H1 (cell line): ENCODE results near the gene FOXP4. TPM values are rescaled to one million over a fixed set of nuclear protein-coding genes. Genes with fewer than 3 reads are reported as not detected.

ENCODE experiments used
- CTCF ChIA-PET: fragments of 300-600 bp; sonication (Branson Sonifier 250); formaldehyde crosslinking; loops from one replicate; lab custom pipeline; 2021; ENCODE audit not compliant: partially characterized antibody; lab: Charles Lee
- POLR2A ChIA-PET: fragments of 300-600 bp; sonication (Branson Sonifier 250); formaldehyde crosslinking; loops from one replicate; lab custom pipeline; 2021; ENCODE audit warnings: inconsistent platforms; ENCODE audit not compliant: partially characterized antibody; lab: Charles Lee
- DNase-seq, 2 experiments: peaks; one replicate each; pipeline versions ENCODE4 v3.0.0 to v3.0.0-alpha.2; 2010 to 2022; ENCODE audit warnings: low spot score in 2 of 2, low read depth in 1 of 2, mixed read lengths in 1 of 2
- FAIRE-seq: peaks from 2 replicates; lab custom pipeline; 2011; peaks lifted over from hg19 to GRCh38; lab: Jason Lieb, UNC
- H2AFZ ChIP-seq: 2 replicates; pipeline ENCODE4 v1.8.1; 2012; ENCODE audit warnings: low read length, inconsistent platforms
- H2AK5ac ChIP-seq: 2 replicates; pipeline ENCODE4 v1.6.1; 2013; ENCODE audit warnings: low read depth, low read length
- H2BK120ac ChIP-seq: replicated peaks from 2 replicates; pipeline ENCODE3; 2013; ENCODE audit warnings: low read depth, low read length, inconsistent platforms
- H2BK12ac ChIP-seq: 2 replicates; pipeline ENCODE4 v1.6.1; 2013; ENCODE audit warnings: low read depth, low read length
- H2BK15ac ChIP-seq: 2 replicates; pipeline ENCODE4 v1.6.1; 2013; ENCODE audit warnings: low read length
- H2BK20ac ChIP-seq: 2 replicates; pipeline ENCODE4 v1.6.1; 2013; ENCODE audit warnings: low read length
- H2BK5ac ChIP-seq: 2 replicates; pipeline ENCODE4 v1.6.1; 2013; ENCODE audit warnings: low read depth, low read length
- H3K14ac ChIP-seq: 2 replicates; pipeline ENCODE4 v1.6.1; 2013; ENCODE audit warnings: inconsistent platforms; ENCODE audit not compliant: insufficient read length
- H3K18ac ChIP-seq: 2 replicates; pipeline ENCODE4 v1.6.1; 2013; ENCODE audit warnings: low read length; ENCODE audit errors: extremely low read depth
- H3K23ac ChIP-seq: 2 replicates; pipeline ENCODE4 v1.6.1; 2013; ENCODE audit warnings: inconsistent platforms; ENCODE audit not compliant: insufficient read length
- H3K23me2 ChIP-seq: 2 replicates; pipeline ENCODE4 v1.6.1; 2013; ENCODE audit warnings: low read depth, low read length
- H3K27ac ChIP-seq: 2 replicates; pipeline ENCODE4 v1.6.1; 2011; ENCODE audit warnings: low read depth, low read length, inconsistent platforms
- H3K27me3 ChIP-seq, 4 experiments: replicated peaks in 1 of 4; 1 replicate in 1 of 4; 2 replicates in 3 of 4; pipeline versions ENCODE4 v1.6.1 to v1.8.1; 2011 to 2013; ENCODE audit warnings: low read length in 3 of 4, mild to moderate bottlenecking in 3 of 4, inconsistent platforms in 2 of 4, mixed read lengths in 2 of 4, moderate library complexity in 1 of 4; ENCODE audit not compliant: control insufficient read depth in 3 of 4, insufficient read depth in 3 of 4; ENCODE audit errors: extremely low read depth in 1 of 4
- H3K36me3 ChIP-seq, 4 experiments: 2 replicates each; pipeline versions ENCODE4 v1.6.1 to v1.8.1; 2011 to 2013; ENCODE audit warnings: mild to moderate bottlenecking in 4 of 4, low read length in 3 of 4, moderate library complexity in 2 of 4, control low read depth in 1 of 4, inconsistent platforms in 1 of 4; ENCODE audit not compliant: insufficient read depth in 4 of 4, control insufficient read depth in 2 of 4
- H3K4ac ChIP-seq: replicated peaks from 2 replicates; pipeline ENCODE3; 2013; ENCODE audit warnings: low read length, low read depth, mixed read lengths, inconsistent platforms; ENCODE audit not compliant: insufficient read length
- H3K4me1 ChIP-seq, 4 experiments: replicated peaks in 1 of 4; 1 replicate in 1 of 4; 2 replicates in 3 of 4; pipeline versions ENCODE4 v1.6.1 to v1.8.1; 2011 to 2013; ENCODE audit warnings: low read length in 3 of 4, inconsistent platforms in 2 of 4, mixed read lengths in 1 of 4; ENCODE audit not compliant: insufficient read depth in 4 of 4, control insufficient read depth in 3 of 4
- H3K4me2 ChIP-seq, 2 experiments: 2 replicates each; pipeline versions ENCODE4 v1.6.1 to v1.8.1; 2011 to 2013; ENCODE audit warnings: low read depth in 2 of 2, low read length in 2 of 2, control low read depth in 1 of 2, inconsistent platforms in 1 of 2, mild to moderate bottlenecking in 1 of 2; ENCODE audit not compliant: insufficient read depth in 1 of 2
- H3K4me3 ChIP-seq, 4 experiments: fragments of 200-600, 300-600 bp in 1 of 4; sonication (generic), shearing (Covaris generic), sonication (Bioruptor Twin) in 1 of 4; 2 replicates each; pipeline versions ENCODE4 v1.5.1 to v1.8.1; 2011 to 2016; ENCODE audit warnings: low read length in 4 of 4, low read depth in 3 of 4, control low read depth in 2 of 4, inconsistent platforms in 2 of 4, mild to moderate bottlenecking in 2 of 4, mixed read lengths in 1 of 4, moderate library complexity in 1 of 4; ENCODE audit not compliant: insufficient read depth in 2 of 4; ENCODE audit errors: extremely low read depth in 1 of 4
- H3K56ac ChIP-seq: replicated peaks from 2 replicates; pipeline ENCODE3; 2013; ENCODE audit warnings: low read depth, mild to moderate bottlenecking, mixed read lengths, low read length, inconsistent platforms; ENCODE audit not compliant: insufficient read length
- H3K79me1 ChIP-seq: 2 replicates; pipeline ENCODE4 v1.6.1; 2013; ENCODE audit warnings: low read depth, low read length, control low read depth
- H3K79me2 ChIP-seq, 2 experiments: 2 replicates each; pipeline versions ENCODE4 v1.6.1 to v1.8.1; 2012 to 2013; ENCODE audit warnings: low read length in 2 of 2, mild to moderate bottlenecking in 2 of 2, inconsistent platforms in 1 of 2; ENCODE audit not compliant: insufficient read depth in 2 of 2, control insufficient read depth in 1 of 2
- H3K9ac ChIP-seq, 4 experiments: replicated peaks in 1 of 4; 1 replicate in 1 of 4; 2 replicates in 3 of 4; pipeline versions ENCODE4 v1.6.1 to v1.8.1; 2011 to 2013; ENCODE audit warnings: low read depth in 3 of 4, low read length in 3 of 4, control low read depth in 2 of 4, mild to moderate bottlenecking in 2 of 4, moderate library complexity in 2 of 4, inconsistent platforms in 1 of 4; ENCODE audit errors: extremely low read depth in 1 of 4
- H3K9me3 ChIP-seq, 2 experiments: 2 replicates each; pipeline versions ENCODE4 v1.6.1 to v1.8.1; 2012 to 2013; ENCODE audit warnings: mild to moderate bottlenecking in 2 of 2, moderate library complexity in 2 of 2, control low read depth in 1 of 2, inconsistent platforms in 1 of 2, low read depth in 1 of 2, low read length in 1 of 2, mixed read lengths in 1 of 2; ENCODE audit not compliant: insufficient read depth in 2 of 2
- H4K20me1 ChIP-seq, 2 experiments: replicated peaks in 1 of 2; 2 replicates each; pipeline versions ENCODE3 to v1.8.1; 2011 to 2013; ENCODE audit warnings: inconsistent platforms in 2 of 2, low read length in 2 of 2, mild to moderate bottlenecking in 1 of 2; ENCODE audit not compliant: insufficient read depth in 2 of 2, control insufficient read depth in 1 of 2
- H4K5ac ChIP-seq: 2 replicates; pipeline ENCODE4 v1.6.1; 2013; ENCODE audit warnings: low read length, low read depth, mixed read lengths, inconsistent platforms; ENCODE audit not compliant: insufficient read length
- H4K8ac ChIP-seq: 2 replicates; pipeline ENCODE4 v1.8.0; 2013; ENCODE audit warnings: mild to moderate bottlenecking, moderate library complexity, low read length, inconsistent platforms; ENCODE audit not compliant: insufficient read depth; ENCODE audit errors: extremely low read depth
- H4K91ac ChIP-seq: replicated peaks from 2 replicates; pipeline ENCODE3; 2013; ENCODE audit warnings: low read length, mixed read lengths, inconsistent platforms; ENCODE audit not compliant: insufficient read length
- ASH2L ChIP-seq: fragments of 200-600, 300-600 bp; sonication (generic); IDR thresholded peaks from one replicate; pipeline ENCODE4 v1.7.1; 2017; ENCODE audit warnings: low read length
- BCL11A ChIP-seq, 2 experiments: IDR thresholded peaks; one replicate each; pipeline ENCODE4 v1.6.1; 2011; ENCODE audit warnings: low read depth in 2 of 2, low read length in 2 of 2, mild to moderate bottlenecking in 2 of 2
- GTF2F1 ChIP-seq: IDR thresholded peaks from 2 replicates; pipeline ENCODE4 v1.6.1; 2012; ENCODE audit warnings: low read depth, low read length, improper control_type of control experiment, borderline replicate concordance
- NANOG ChIP-seq: IDR thresholded peaks from 2 replicates; pipeline ENCODE4 v1.6.1; 2011; ENCODE audit warnings: low read length, low read depth, mild to moderate bottlenecking, inconsistent platforms; ENCODE audit not compliant: insufficient read depth, poor library complexity, severe bottlenecking
- NRF1 ChIP-seq: IDR thresholded peaks from 2 replicates; pipeline ENCODE4 v1.6.1; 2011; ENCODE audit warnings: mild to moderate bottlenecking, low read depth, low read length, improper control_type of control experiment
- POLR2A ChIP-seq, 2 experiments: IDR thresholded peaks; 1 replicate in 1 of 2; 2 replicates in 1 of 2; pipeline ENCODE4 v1.6.1; 2011; ENCODE audit warnings: low read depth in 2 of 2, low read length in 2 of 2, mild to moderate bottlenecking in 2 of 2; ENCODE audit errors: control extremely low read depth in 1 of 2
- RNF2 ChIP-seq: fragments of 200-900, 300-1000 bp; sonication (generic); IDR thresholded peaks from 2 replicates; pipeline ENCODE4 v1.7.1; 2016; ENCODE audit warnings: borderline replicate concordance, low read depth, mild to moderate bottlenecking, antibody characterized with exemption, low read length; ENCODE audit not compliant: poor library complexity, severe bottlenecking; ENCODE audit errors: missing control alignments
- SP4 ChIP-seq: IDR thresholded peaks from 2 replicates; pipeline ENCODE4 v1.6.1; 2012; ENCODE audit warnings: low read length, inconsistent platforms
- WGBS, 2 experiments: shearing (Covaris generic) in 1 of 2; methylation state at CpG; one replicate each; pipeline versions ENCODE4 v1.1.6 to v1.1.7; 2013 to 2015; ENCODE audit warnings: low lambda C conversion rate in 2 of 2, mixed read lengths in 2 of 2, inconsistent platforms in 1 of 2, low coverage in 1 of 2, missing lambda C conversion rate in 1 of 2; ENCODE audit not compliant: insufficient replicate concordance in 2 of 2, insufficient coverage in 1 of 2, insufficient read length in 1 of 2; ENCODE audit errors: extremely low coverage in 1 of 2, missing lambda C conversion rate in 1 of 2; 5-methylcytosine and 5-hydroxymethylcytosine counted together
- polyA plus RNA-seq, 7 experiments: library from polyadenylated mRNA; depleted of rRNA in 3 of 7; stranded (reverse) in 5 of 7; unstranded in 2 of 7; fragments of >200 nt in 5 of 7; fragments of 200-250 nt in 2 of 7; gene quantifications; 1 replicate in 5 of 7; 2 replicates in 1 of 7; 4 replicates in 1 of 7; pipeline versions ENCODE4 v1.2.1 to v1.2.3, GENCODE V29; 2011 to 2013; ENCODE audit warnings: missing spikeins in 2 of 7, mixed read lengths in 2 of 7
- total RNA-seq: library from RNA; stranded (reverse); fragmentation: NEBNext Ultra II Directional; extraction: Animal tissue kit (Norgen Biotek cat#: 25700); gene quantifications from 2 replicates; pipeline ENCODE4 v1.2.1, GENCODE V29; 2021

The FOXP4 gene
- total and polyA plus RNA-seq, 2 of the 8 experiments (the other 6 are each of a cell fraction or from before 2014, with no cell fraction given), result 4.8 to 13.3 TPM

- 86% methylated on average over 2 of the region's 2 CpGs; no CpG with 5 or more reads in 1 of the 2 experiments for WGBS, 2 experiments
- no peak overlapping the region for H2BK120ac ChIP-seq
- POLR2A ChIA-PET, result no interaction called here
Measured at GRCh38 chr6:41497994-41498393, 48.2 kb upstream of the FOXP4 start.

More at GRCh38 chr6:41497994-41498393, 48.2 kb upstream of the FOXP4 start:
- Histone ChIP-seq H3K4me3 (no peak overlapping the region), H3K56ac (no peak overlapping the region), H3K36me3 (no peaks in the 10 kb centered on the region), H3K18ac (no peak overlapping the region), H4K20me1 (no peaks in the 10 kb centered on the region), H3K9me3 (no peaks in the 10 kb centered on the region), H3K79me1 (no peaks in the 10 kb centered on the region), H2BK20ac (no peak overlapping the region), H2BK12ac (no peak overlapping the region; the same call in 1 of the 2 replicates), H4K91ac (no peak overlapping the region), H3K9ac (no peak overlapping the region), H4K8ac (no peak overlapping the region), H2AK5ac (no peak overlapping the region), H3K4me1 (peaks cover 3 to 16% (median 10%) of the 10 kb centered on the region in 4 experiments), H3K23ac (no peak overlapping the region), H3K14ac (no peak overlapping the region), H3K27me3 (peaks cover 5 to 49% (median 32%) of the 10 kb centered on the region in 4 experiments), H3K23me2 (no peaks in the 10 kb centered on the region; the same call in 1 of the 2 replicates), H3K79me2 (no peaks in the 10 kb centered on the region), H4K5ac (no peak overlapping the region), H2AFZ (no peak overlapping the region), H3K4me2 (no peak overlapping the region), H2BK5ac (no peak overlapping the region), H2BK15ac (no peak overlapping the region; the same call in 1 of the 2 replicates), H3K4ac (no peak overlapping the region), H3K27ac (no peak overlapping the region)
- TF ChIP-seq RNF2 (no peak), SP4 (no peak), ASH2L (no peak), NRF1 (no peak), NANOG (no peak), POLR2A (IDR thresholded peaks at IDR 0.05; ENCODE audit: control extremely low read depth in 1 of 2, low read depth in 2 of 2, low read length in 2 of 2) (no peak), BCL11A (IDR thresholded peaks at IDR 0.05; ENCODE audit: low read depth in 2 of 2, low read length in 2 of 2) (no peak), GTF2F1 (no peak)
- FAIRE-seq (no peak), DNase-seq (no peak)
- CTCF ChIA-PET, result interaction anchor here (0.7 to 1.8 kb wide), 8 partner anchors 19 to 185 kb away, joined by 3 to 5 read pairs (median 4); no protein-coding TSS in a partner anchor
